ENCODE results near the gene LIX1. TPM values are rescaled to one million over a fixed set of nuclear protein-coding genes. Genes with fewer than 3 reads are reported as not detected.

Gene LIX1
- total RNA-seq, 1 donor from 2014 or later = 164 TPM

- no peaks in the 10 kb centered on the region for H3K4me1 ChIP-seq
- no peak overlapping the region for H3K27ac ChIP-seq
- H3K9me3 ChIP-seq (ENCODE audit: low read depth) = no peaks in the 10 kb centered on the region
- no peak for TF ChIP-seq EZH2phosphoT487 (IDR thresholded peaks at IDR 0.05)
- TF ChIP-seq EZH2 (IDR thresholded peaks at IDR 0.05) = no peak
- TF ChIP-seq CTCF (IDR thresholded peaks at IDR 0.05) = no peak
- no peak for DNase-seq (ENCODE audit: low spot score)
- no peaks in the 10 kb centered on the region for H3F3A ChIP-seq (ENCODE audit: low read depth)
- Mint-ChIP-seq H3K27me3 (ENCODE audit: insufficient read depth, low read depth) (no peaks in the 10 kb centered on the region), H3K4me1 (no peaks in the 10 kb centered on the region), H3K4me3 (no peak overlapping the region), H3K27ac (no peak overlapping the region), H3K36me3 (peaks cover 32% of the 10 kb centered on the region), H3K9me3 (no peaks in the 10 kb centered on the region)
- H3K79me2 ChIP-seq (ENCODE audit: low read depth) = no peaks in the 10 kb centered on the region
- no peaks in the 10 kb centered on the region for H4K20me1 ChIP-seq (ENCODE audit: low read depth)
- H3K27me3 ChIP-seq = no peaks in the 10 kb centered on the region
- H3K4me3 ChIP-seq = no peak overlapping the region
- H2AFZ ChIP-seq (replicated peaks) = no peak overlapping the region
- H3K9ac ChIP-seq = no peak overlapping the region
- H3K4me2 ChIP-seq = no peak overlapping the region
- peaks cover 57% of the 10 kb centered on the region for H3K36me3 ChIP-seq
Measured at GRCh38 chr5:97172227-97172626, 29.8 kb upstream of the LIX1 start.

GRCh38 chr5:97171703-97172102, 29.3 kb upstream of the LIX1 start:
- Histone ChIP-seq H3K4me1 (no peaks in the 10 kb centered on the region), H3K4me2 (no peak overlapping the region), H4K20me1 (ENCODE audit: low read depth) (no peaks in the 10 kb centered on the region), H3K36me3 (peaks cover 55% of the 10 kb centered on the region), H3K4me3 (no peak overlapping the region), H2AFZ (replicated peaks) (no peak overlapping the region), H3K9me3 (ENCODE audit: low read depth) (no peaks in the 10 kb centered on the region), H3K79me2 (ENCODE audit: low read depth) (no peaks in the 10 kb centered on the region), H3K27ac (no peak overlapping the region), H3F3A (ENCODE audit: low read depth) (no peaks in the 10 kb centered on the region), H3K9ac (no peak overlapping the region), H3K27me3 (no peaks in the 10 kb centered on the region)
- no peak overlapping the region for H3K27ac Mint-ChIP-seq
- TF ChIP-seq EZH2 (IDR thresholded peaks at IDR 0.05) = no peak
- TF ChIP-seq EZH2phosphoT487 (IDR thresholded peaks at IDR 0.05) = no peak
- TF ChIP-seq CTCF (IDR thresholded peaks at IDR 0.05) = no peak
- peaks cover 29% of the 10 kb centered on the region for H3K36me3 Mint-ChIP-seq
- no peak overlapping the region for H3K4me3 Mint-ChIP-seq
- H3K9me3 Mint-ChIP-seq = no peaks in the 10 kb centered on the region
- no peaks in the 10 kb centered on the region for H3K4me1 Mint-ChIP-seq
- no peak for DNase-seq (ENCODE audit: low spot score)
- H3K27me3 Mint-ChIP-seq (ENCODE audit: insufficient read depth, low read depth) = no peaks in the 10 kb centered on the region

GRCh38 chr5:97167435-97167834, 25.0 kb upstream of the LIX1 start:
- Histone ChIP-seq H4K20me1 (ENCODE audit: low read depth) (no peaks in the 10 kb centered on the region), H3K4me3 (no peak overlapping the region), H3K9ac (no peak overlapping the region), H3K36me3 (peaks cover 37% of the 10 kb centered on the region), H3K4me1 (no peaks in the 10 kb centered on the region), H3K79me2 (ENCODE audit: low read depth) (no peaks in the 10 kb centered on the region), H3K4me2 (no peak overlapping the region), H3K27me3 (no peaks in the 10 kb centered on the region), H2AFZ (replicated peaks) (no peak overlapping the region), H3K9me3 (ENCODE audit: low read depth) (no peaks in the 10 kb centered on the region), H3F3A (ENCODE audit: low read depth) (peaks cover 19% of the 10 kb centered on the region), H3K27ac (no peak overlapping the region)
- no peaks in the 10 kb centered on the region for H3K9me3 Mint-ChIP-seq
- peaks cover 17% of the 10 kb centered on the region for H3K36me3 Mint-ChIP-seq
- H3K4me1 Mint-ChIP-seq = no peaks in the 10 kb centered on the region
- no peak overlapping the region for H3K27ac Mint-ChIP-seq
- no peak overlapping the region for H3K4me3 Mint-ChIP-seq
- DNase-seq (ENCODE audit: low spot score) = no peak
- no peaks in the 10 kb centered on the region for H3K27me3 Mint-ChIP-seq (ENCODE audit: insufficient read depth, low read depth)
- TF ChIP-seq EZH2 (IDR thresholded peaks at IDR 0.05) (no peak), CTCF (IDR thresholded peaks at IDR 0.05) (no peak), EZH2phosphoT487 (IDR thresholded peaks at IDR 0.05) (no peak)
